Colonic mucosa (tissue), 4 donors: Measurements from ENCODE around the gene ADCY2. TPM values are rescaled to one million over a fixed set of nuclear protein-coding genes. Genes with fewer than 3 reads are reported as not detected.

Experiments
- DNase-seq: peaks from one replicate; pipeline ENCODE4 v3.0.0-alpha.2; 2020
- H3K27ac ChIP-seq: fragments of 200-600 bp; one replicate; pipeline ENCODE4 v1.8.0; 2021
- H3K27me3 ChIP-seq: fragments of 200-600 bp; one replicate; pipeline ENCODE4 v1.8.0; 2021
- H3K36me3 ChIP-seq: fragments of 200-600 bp; one replicate; pipeline ENCODE4 v1.8.0; 2021
- H3K4me1 ChIP-seq: fragments of 200-600 bp; one replicate; pipeline ENCODE4 v1.8.0; 2021; ENCODE audit warnings: mild to moderate bottlenecking
- H3K4me3 ChIP-seq: fragments of 200-600 bp; one replicate; pipeline ENCODE4 v1.8.0; 2021
- H3K9ac ChIP-seq, 2 donors: one replicate each; pipeline ENCODE4 v1.7.0; 2013; ENCODE audit warnings: control low read depth in 2 of 2, low read depth in 2 of 2, low read length in 2 of 2
- H3K9me3 ChIP-seq: fragments of 200-600 bp; one replicate; pipeline ENCODE4 v1.8.0; 2021
- intact Hi-C: fragments of 100-400 bp; cut with DNase I; formaldehyde crosslinking; loops from one replicate; pipeline ENCODE4 v1.14.1; 2022
- total RNA-seq, 2 donors: library from RNA; stranded (reverse); fragmentation: NEBNext Ultra II Directional in 1 of 2; extraction: Animal tissue kit (Norgen Biotek cat#: 25700) in 1 of 2; gene quantifications; one replicate each; pipeline ENCODE4 v1.2.1, GENCODE V29; 2021
- TF ChIP-seq, protein P1 (sequence below): fragments of 200-600 bp; IDR thresholded peaks from one replicate; pipeline ENCODE4 v1.8.0; 2022; ENCODE audit warnings: antibody characterized with exemption, mild to moderate bottlenecking
- donor health status: healthy.
- donor health status: DM: no; HTN: no; CAD: no.
- donor health status: DM: no; HTN: no; CAD: no.

ADCY2 gene
- total RNA-seq, 2 donors from 2014 or later, result 0.67 to 1.9 TPM

DNA sequence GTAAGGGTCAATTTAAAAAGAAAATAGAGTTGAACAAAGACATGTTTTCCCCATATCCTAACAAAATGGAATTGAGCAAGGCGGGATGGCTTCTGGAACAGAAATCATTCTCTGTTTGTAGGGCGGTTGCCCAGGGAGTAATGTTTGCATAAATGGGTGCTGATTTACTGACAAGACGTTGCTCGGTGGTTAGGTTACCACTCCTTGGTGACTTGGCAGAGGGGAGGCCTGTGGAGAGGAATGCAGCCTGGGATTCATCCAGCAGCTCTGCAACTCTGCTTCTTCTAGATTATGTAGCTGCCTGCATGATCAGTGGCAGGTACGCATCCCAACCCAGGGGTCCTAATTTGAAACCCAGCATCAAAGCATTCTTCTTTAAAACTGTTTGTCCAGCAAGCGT, 254.8 kb downstream of the ADCY2 start:
- Histone ChIP-seq H3K36me3 (no peaks in the 10 kb centered on the region), H3K27ac (no peak overlapping the region), H3K9me3 (no peaks in the 10 kb centered on the region), H3K4me1 (no peaks in the 10 kb centered on the region), H3K27me3 (no peaks in the 10 kb centered on the region), H3K4me3 (no peak overlapping the region), H3K9ac (no peak overlapping the region)
- intact Hi-C loops, result no loop called here
- TF ChIP-seq, protein P1, sequence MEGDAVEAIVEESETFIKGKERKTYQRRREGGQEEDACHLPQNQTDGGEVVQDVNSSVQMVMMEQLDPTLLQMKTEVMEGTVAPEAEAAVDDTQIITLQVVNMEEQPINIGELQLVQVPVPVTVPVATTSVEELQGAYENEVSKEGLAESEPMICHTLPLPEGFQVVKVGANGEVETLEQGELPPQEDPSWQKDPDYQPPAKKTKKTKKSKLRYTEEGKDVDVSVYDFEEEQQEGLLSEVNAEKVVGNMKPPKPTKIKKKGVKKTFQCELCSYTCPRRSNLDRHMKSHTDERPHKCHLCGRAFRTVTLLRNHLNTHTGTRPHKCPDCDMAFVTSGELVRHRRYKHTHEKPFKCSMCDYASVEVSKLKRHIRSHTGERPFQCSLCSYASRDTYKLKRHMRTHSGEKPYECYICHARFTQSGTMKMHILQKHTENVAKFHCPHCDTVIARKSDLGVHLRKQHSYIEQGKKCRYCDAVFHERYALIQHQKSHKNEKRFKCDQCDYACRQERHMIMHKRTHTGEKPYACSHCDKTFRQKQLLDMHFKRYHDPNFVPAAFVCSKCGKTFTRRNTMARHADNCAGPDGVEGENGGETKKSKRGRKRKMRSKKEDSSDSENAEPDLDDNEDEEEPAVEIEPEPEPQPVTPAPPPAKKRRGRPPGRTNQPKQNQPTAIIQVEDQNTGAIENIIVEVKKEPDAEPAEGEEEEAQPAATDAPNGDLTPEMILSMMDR, result no peak
- DNase-seq, result no peak

- no peak overlapping the region for H3K9ac ChIP-seq
- H3K9me3 ChIP-seq, result no peaks in the 10 kb centered on the region
- intact Hi-C loops, result no loop called here
- DNase-seq, result no peak
- no peaks in the 10 kb centered on the region for H3K4me1 ChIP-seq
- no peak overlapping the region for H3K4me3 ChIP-seq
- no peaks in the 10 kb centered on the region for H3K27me3 ChIP-seq
- TF ChIP-seq, protein P1, result no peak
- no peak overlapping the region for H3K27ac ChIP-seq
- no peaks in the 10 kb centered on the region for H3K36me3 ChIP-seq
Measured at GRCh38 chr5:7653046-7653445, 257.1 kb downstream of the ADCY2 start.

DNA sequence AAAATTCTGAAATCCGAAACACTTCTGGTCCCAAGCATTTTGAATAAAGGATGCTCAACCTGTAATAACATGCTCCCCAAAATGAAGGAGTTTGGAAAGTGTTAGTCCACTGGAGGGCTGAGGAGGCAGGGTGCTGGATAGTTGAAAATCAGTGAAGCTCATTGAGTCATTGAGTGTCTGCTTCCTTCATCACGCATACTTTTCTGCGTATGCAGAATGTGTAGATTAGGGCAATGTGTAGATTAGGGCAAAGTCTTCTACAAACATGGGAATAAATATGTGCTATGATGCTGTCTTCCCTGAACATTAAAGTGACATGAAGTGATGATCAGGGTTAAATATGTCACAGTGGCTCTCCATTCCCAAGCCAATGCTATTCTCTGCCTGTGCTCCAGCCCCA, 261.2 kb downstream of the ADCY2 start:
- TF ChIP-seq, protein P1, result no peak
- no peaks in the 10 kb centered on the region for H3K36me3 ChIP-seq
- H3K9ac ChIP-seq, result no peak overlapping the region
- DNase-seq, result no peak
- intact Hi-C loops, result no loop called here
- H3K4me1 ChIP-seq, result no peaks in the 10 kb centered on the region
- no peaks in the 10 kb centered on the region for H3K27me3 ChIP-seq
- H3K9me3 ChIP-seq, result no peaks in the 10 kb centered on the region
- no peak overlapping the region for H3K4me3 ChIP-seq
- H3K27ac ChIP-seq, result no peak overlapping the region

DNA sequence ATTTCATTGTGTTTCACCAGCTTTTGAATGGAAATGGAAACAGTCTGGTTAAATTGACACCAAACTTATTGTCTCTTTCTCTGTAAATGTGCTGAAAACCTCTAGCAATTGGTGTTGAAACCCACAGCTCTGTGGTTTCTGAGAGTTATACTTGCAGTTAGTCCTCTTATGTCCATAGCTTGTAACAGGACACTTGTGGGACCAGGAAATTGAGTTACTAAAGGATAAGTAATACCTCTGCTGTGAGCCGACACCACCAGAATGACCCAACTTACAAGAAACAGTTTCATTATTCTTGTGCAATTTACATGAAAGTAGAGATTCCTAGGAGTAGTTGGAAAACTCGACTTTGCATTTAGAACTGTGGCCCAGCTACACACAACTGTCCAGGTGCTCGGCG, 263.5 kb downstream of the ADCY2 start:
- no peaks in the 10 kb centered on the region for H3K4me1 ChIP-seq
- no peaks in the 10 kb centered on the region for H3K9me3 ChIP-seq
- H3K27ac ChIP-seq, result no peak overlapping the region
- no peak for DNase-seq
- H3K27me3 ChIP-seq, result no peaks in the 10 kb centered on the region
- TF ChIP-seq, protein P1, result no peak
- intact Hi-C loops, result no loop called here
- H3K4me3 ChIP-seq, result no peak overlapping the region
- H3K9ac ChIP-seq, result no peak overlapping the region
- H3K36me3 ChIP-seq, result no peaks in the 10 kb centered on the region

DNA sequence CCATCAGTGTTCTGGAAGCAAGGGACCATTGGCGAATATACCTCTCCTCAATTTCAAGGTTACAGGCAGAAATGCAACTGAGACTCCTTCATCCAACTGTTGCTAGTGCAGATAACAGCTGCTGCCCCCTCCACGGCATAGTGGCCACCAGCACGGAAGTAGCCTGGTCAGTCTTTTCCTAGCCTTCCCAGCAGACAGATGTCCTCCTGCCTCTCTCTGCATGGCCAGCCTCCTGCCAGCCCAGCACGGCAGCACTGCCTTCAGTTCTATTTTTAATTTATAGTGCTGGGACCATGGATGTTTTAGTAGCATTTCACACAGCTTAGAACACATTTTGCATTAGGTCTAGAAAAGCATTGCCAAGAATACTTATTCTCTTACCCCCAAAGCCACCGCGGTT, 266.4 kb downstream of the ADCY2 start:
- TF ChIP-seq, protein P1, result no peak
- Histone ChIP-seq H3K9ac (no peak overlapping the region), H3K27ac (no peak overlapping the region), H3K27me3 (no peaks in the 10 kb centered on the region), H3K4me3 (no peak overlapping the region), H3K36me3 (no peaks in the 10 kb centered on the region), H3K4me1 (no peaks in the 10 kb centered on the region), H3K9me3 (no peaks in the 10 kb centered on the region)
- intact Hi-C loops, result no loop called here
- DNase-seq, result no peak

DNA sequence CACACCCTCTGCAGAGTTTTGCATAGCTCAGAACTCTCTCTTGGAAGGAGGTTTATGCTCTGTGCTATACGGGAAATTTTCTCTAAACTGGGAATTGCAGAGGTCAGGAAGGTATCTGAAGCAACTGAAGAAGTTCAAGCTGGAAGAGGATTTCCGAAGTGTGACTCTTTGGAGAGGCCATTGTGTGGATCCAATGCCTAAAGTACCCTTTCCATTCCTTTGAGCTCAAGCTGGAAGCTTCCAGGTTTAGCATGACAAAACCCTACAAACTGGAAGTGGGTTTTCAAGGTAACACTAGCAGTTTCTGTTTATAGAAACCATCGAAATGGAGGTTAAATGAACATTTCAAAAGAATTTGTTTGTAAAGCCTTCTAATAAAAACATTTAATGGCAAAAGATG, 267.9 kb downstream of the ADCY2 start:
- Histone ChIP-seq H3K27ac (no peak overlapping the region), H3K4me1 (no peaks in the 10 kb centered on the region), H3K9ac (no peak overlapping the region), H3K4me3 (no peak overlapping the region), H3K36me3 (no peaks in the 10 kb centered on the region), H3K9me3 (no peaks in the 10 kb centered on the region), H3K27me3 (no peaks in the 10 kb centered on the region)
- intact Hi-C loops, result no loop called here
- no peak for DNase-seq
- TF ChIP-seq, protein P1, result no peak
